SK-N-SH treated with all-trans-retinoic acid at 6 μM for 48 hours (cell line): ENCODE data around the gene BHLHA15.

Experiments
- ATAC-seq: fragments of 200-7000 bp; cut with Tn5 transposase; 3 replicates; pipeline ENCODE4 v1.9.1; 2020; ENCODE audit warnings: mild to moderate bottlenecking, moderate library complexity
- ARNTL ChIP-seq: fragments of 450-650 bp; formaldehyde crosslinking; IDR thresholded peaks from 2 replicates; pipeline ENCODE4 v1.5.0; 2020; ENCODE audit warnings: low read depth, mild to moderate bottlenecking, moderate library complexity, borderline replicate concordance
- BACH2 ChIP-seq: fragments of 250-450 bp; sonication (Bioruptor Pico); IDR thresholded peaks from 2 replicates; pipeline ENCODE4 v1.9.0; 2021; ENCODE audit warnings: mild to moderate bottlenecking, borderline replicate concordance
- CSDC2 ChIP-seq: fragments of 250-450 bp; sonication (Bioruptor Pico); IDR thresholded peaks from 2 replicates; pipeline ENCODE4 v1.5.0; 2020; ENCODE audit warnings: mild to moderate bottlenecking, moderate library complexity
- CSRNP3 ChIP-seq: fragments of 250-450 bp; sonication (Bioruptor Pico); IDR thresholded peaks from 2 replicates; pipeline ENCODE4 v1.5.1; 2021; ENCODE audit warnings: mild to moderate bottlenecking, moderate library complexity
- ESRRG ChIP-seq: fragments of 250-450 bp; sonication (Bioruptor Pico); IDR thresholded peaks from 2 replicates; pipeline ENCODE4 v1.6.1; 2021; ENCODE audit warnings: mild to moderate bottlenecking
- OSR1 ChIP-seq: fragments of 250-450 bp; sonication (Bioruptor Pico); IDR thresholded peaks from 2 replicates; pipeline ENCODE4 v1.8.0; 2022; ENCODE audit warnings: moderate library complexity, mild to moderate bottlenecking, inconsistent platforms
- POU6F1 ChIP-seq: fragments of 250-450 bp; sonication (Bioruptor Pico); IDR thresholded peaks from 2 replicates; pipeline ENCODE4 v1.8.0; 2021; ENCODE audit warnings: low read depth, mild to moderate bottlenecking, moderate library complexity, borderline replicate concordance
- PPARA ChIP-seq: fragments of 250-450 bp; sonication (Bioruptor Pico); IDR thresholded peaks from 2 replicates; pipeline ENCODE4 v1.5.0; 2020; ENCODE audit warnings: mild to moderate bottlenecking, borderline replicate concordance
- RARB ChIP-seq: fragments of 250-450 bp; sonication (Bioruptor Pico); IDR thresholded peaks from 2 replicates; pipeline ENCODE4 v1.8.0; 2021; ENCODE audit warnings: mild to moderate bottlenecking, moderate library complexity
- SNAI2 ChIP-seq: fragments of 250-450 bp; sonication (Bioruptor Pico); IDR thresholded peaks from 2 replicates; pipeline ENCODE4 v1.5.0; 2020; ENCODE audit warnings: mild to moderate bottlenecking, moderate library complexity
- TCF4 ChIP-seq: fragments of 250-450 bp; sonication (Bioruptor Pico); IDR thresholded peaks from 2 replicates; pipeline ENCODE4 v1.8.0; 2021; ENCODE audit warnings: mild to moderate bottlenecking, moderate library complexity, borderline replicate concordance
- TOX ChIP-seq: fragments of 250-450 bp; sonication (Bioruptor Pico); IDR thresholded peaks from 2 replicates; pipeline ENCODE4 v1.8.0; 2021; ENCODE audit warnings: mild to moderate bottlenecking, moderate library complexity, borderline replicate concordance
- ZC3H10 ChIP-seq: fragments of 250-450 bp; sonication (Bioruptor Pico); IDR thresholded peaks from 2 replicates; pipeline ENCODE4 v1.5.1; 2021; ENCODE audit warnings: mild to moderate bottlenecking, moderate library complexity
- ZFP3 ChIP-seq: fragments of 250-450 bp; sonication (Bioruptor Pico); IDR thresholded peaks from 2 replicates; pipeline ENCODE4 v1.5.0; 2020; ENCODE audit warnings: mild to moderate bottlenecking, moderate library complexity
- ZFP30 ChIP-seq: fragments of 450-650 bp; formaldehyde crosslinking; IDR thresholded peaks from 2 replicates; pipeline ENCODE4 v1.5.0; 2022; ENCODE audit warnings: mild to moderate bottlenecking, moderate library complexity
- ZNF565 ChIP-seq: fragments of 450-650 bp; formaldehyde crosslinking; conservative IDR thresholded peaks from 2 replicates; pipeline ENCODE4 v1.5.0; 2020; ENCODE audit warnings: low read depth, mild to moderate bottlenecking, moderate library complexity
- ZNF70 ChIP-seq: fragments of 450-650 bp; formaldehyde crosslinking; IDR thresholded peaks from 2 replicates; pipeline ENCODE4 v1.5.0; 2020; ENCODE audit warnings: mild to moderate bottlenecking, moderate library complexity
- TF ChIP-seq, protein P1 (sequence below): fragments of 250-450 bp; sonication (Bioruptor Pico); IDR thresholded peaks from 2 replicates; pipeline ENCODE4 v1.5.1; 2020; ENCODE audit warnings: low read depth, mild to moderate bottlenecking, moderate library complexity
- TF ChIP-seq, protein P2 (sequence below): fragments of 250-450 bp; sonication (Bioruptor Pico); IDR thresholded peaks from 2 replicates; pipeline ENCODE4 v1.5.0; 2020; ENCODE audit warnings: mild to moderate bottlenecking, moderate library complexity
- TF ChIP-seq, protein P3 (sequence below): fragments of 250-450 bp; sonication (Bioruptor Pico); IDR thresholded peaks from 2 replicates; pipeline ENCODE4 v1.8.0; 2020; ENCODE audit warnings: mild to moderate bottlenecking, moderate library complexity, borderline replicate concordance

Gene BHLHA15

DNA sequence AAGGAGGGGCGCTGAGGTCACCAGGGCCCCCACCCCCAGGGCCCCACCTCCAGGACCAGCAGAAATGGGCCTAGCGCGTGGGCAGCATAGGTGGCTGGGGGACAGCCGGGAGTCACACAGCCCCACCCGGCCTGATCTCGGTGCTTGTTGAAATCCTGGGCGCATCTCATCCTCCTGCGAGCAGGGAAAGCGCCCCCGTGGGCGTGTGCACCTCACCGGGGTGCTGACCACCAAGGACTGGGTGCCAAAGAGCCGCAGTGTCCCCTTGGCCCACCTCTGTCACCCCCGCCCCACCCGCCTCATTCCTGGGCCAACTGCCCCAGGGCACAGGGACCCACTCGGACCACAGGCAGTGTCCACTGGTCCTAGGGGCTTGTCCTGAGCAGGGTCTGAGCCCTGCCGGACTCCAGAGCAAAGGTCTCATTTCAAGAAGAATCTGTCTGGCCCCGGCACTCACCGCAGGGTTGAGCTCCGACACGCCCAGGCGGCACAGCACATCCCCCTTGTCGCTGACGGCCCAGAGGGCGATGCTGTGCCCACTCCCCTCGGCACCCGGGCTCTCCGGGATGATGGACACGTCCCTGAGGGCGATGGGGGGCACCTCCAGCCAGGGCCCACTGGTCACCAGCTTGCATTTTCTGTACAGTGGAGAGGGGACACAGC lies 11.4 kb downstream of the BHLHA15 start:
- ATAC-seq: no peak
- TF ChIP-seq ZNF70 (CRISPR knock-in tag): no peak
- TF ChIP-seq POU6F1 (CRISPR knock-in tag): no peak
- TF ChIP-seq CSDC2 (CRISPR knock-in tag): no peak
- no peak for TF ChIP-seq BACH2 (CRISPR knock-in tag)
- TF ChIP-seq TOX (CRISPR knock-in tag): no peak
- TF ChIP-seq ARNTL: no peak
- TF ChIP-seq, protein P1, sequence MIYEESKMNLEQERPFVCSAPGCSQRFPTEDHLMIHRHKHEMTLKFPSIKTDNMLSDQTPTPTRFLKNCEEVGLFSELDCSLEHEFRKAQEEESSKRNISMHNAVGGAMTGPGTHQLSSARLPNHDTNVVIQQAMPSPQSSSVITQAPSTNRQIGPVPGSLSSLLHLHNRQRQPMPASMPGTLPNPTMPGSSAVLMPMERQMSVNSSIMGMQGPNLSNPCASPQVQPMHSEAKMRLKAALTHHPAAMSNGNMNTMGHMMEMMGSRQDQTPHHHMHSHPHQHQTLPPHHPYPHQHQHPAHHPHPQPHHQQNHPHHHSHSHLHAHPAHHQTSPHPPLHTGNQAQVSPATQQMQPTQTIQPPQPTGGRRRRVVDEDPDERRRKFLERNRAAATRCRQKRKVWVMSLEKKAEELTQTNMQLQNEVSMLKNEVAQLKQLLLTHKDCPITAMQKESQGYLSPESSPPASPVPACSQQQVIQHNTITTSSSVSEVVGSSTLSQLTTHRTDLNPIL (CRISPR knock-in tag): no peak
- no peak for TF ChIP-seq PPARA (CRISPR knock-in tag)
- TF ChIP-seq ESRRG (CRISPR knock-in tag): no peak
- TF ChIP-seq, protein P2, sequence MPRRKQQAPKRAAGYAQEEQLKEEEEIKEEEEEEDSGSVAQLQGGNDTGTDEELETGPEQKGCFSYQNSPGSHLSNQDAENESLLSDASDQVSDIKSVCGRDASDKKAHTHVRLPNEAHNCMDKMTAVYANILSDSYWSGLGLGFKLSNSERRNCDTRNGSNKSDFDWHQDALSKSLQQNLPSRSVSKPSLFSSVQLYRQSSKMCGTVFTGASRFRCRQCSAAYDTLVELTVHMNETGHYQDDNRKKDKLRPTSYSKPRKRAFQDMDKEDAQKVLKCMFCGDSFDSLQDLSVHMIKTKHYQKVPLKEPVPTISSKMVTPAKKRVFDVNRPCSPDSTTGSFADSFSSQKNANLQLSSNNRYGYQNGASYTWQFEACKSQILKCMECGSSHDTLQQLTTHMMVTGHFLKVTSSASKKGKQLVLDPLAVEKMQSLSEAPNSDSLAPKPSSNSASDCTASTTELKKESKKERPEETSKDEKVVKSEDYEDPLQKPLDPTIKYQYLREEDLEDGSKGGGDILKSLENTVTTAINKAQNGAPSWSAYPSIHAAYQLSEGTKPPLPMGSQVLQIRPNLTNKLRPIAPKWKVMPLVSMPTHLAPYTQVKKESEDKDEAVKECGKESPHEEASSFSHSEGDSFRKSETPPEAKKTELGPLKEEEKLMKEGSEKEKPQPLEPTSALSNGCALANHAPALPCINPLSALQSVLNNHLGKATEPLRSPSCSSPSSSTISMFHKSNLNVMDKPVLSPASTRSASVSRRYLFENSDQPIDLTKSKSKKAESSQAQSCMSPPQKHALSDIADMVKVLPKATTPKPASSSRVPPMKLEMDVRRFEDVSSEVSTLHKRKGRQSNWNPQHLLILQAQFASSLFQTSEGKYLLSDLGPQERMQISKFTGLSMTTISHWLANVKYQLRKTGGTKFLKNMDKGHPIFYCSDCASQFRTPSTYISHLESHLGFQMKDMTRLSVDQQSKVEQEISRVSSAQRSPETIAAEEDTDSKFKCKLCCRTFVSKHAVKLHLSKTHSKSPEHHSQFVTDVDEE (CRISPR knock-in tag): no peak
- no peak for TF ChIP-seq ZC3H10 (CRISPR knock-in tag)
- no peak for TF ChIP-seq TCF4 (CRISPR knock-in tag)
- TF ChIP-seq ZFP30 (CRISPR knock-in tag): no peak
- no peak for TF ChIP-seq ZFP3 (CRISPR knock-in tag)
- TF ChIP-seq OSR1 (CRISPR knock-in tag): no peak

GRCh38 chr7:98223351-98223897 lies 12.2 kb downstream of the BHLHA15 start:
- ATAC-seq: no peak
- TF ChIP-seq ZNF565 (CRISPR knock-in tag) (no peak), SNAI2 (CRISPR knock-in tag) (no peak), RARB (CRISPR knock-in tag) (no peak), ZFP3 (CRISPR knock-in tag) (no peak), CSRNP3 (CRISPR knock-in tag) (no peak), CSDC2 (CRISPR knock-in tag) (no peak)
- TF ChIP-seq, protein P3, sequence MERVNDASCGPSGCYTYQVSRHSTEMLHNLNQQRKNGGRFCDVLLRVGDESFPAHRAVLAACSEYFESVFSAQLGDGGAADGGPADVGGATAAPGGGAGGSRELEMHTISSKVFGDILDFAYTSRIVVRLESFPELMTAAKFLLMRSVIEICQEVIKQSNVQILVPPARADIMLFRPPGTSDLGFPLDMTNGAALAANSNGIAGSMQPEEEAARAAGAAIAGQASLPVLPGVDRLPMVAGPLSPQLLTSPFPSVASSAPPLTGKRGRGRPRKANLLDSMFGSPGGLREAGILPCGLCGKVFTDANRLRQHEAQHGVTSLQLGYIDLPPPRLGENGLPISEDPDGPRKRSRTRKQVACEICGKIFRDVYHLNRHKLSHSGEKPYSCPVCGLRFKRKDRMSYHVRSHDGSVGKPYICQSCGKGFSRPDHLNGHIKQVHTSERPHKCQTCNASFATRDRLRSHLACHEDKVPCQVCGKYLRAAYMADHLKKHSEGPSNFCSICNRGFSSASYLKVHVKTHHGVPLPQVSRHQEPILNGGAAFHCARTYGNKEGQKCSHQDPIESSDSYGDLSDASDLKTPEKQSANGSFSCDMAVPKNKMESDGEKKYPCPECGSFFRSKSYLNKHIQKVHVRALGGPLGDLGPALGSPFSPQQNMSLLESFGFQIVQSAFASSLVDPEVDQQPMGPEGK: no peak
